ENCODE data around the gene HOXB3.

DNA sequence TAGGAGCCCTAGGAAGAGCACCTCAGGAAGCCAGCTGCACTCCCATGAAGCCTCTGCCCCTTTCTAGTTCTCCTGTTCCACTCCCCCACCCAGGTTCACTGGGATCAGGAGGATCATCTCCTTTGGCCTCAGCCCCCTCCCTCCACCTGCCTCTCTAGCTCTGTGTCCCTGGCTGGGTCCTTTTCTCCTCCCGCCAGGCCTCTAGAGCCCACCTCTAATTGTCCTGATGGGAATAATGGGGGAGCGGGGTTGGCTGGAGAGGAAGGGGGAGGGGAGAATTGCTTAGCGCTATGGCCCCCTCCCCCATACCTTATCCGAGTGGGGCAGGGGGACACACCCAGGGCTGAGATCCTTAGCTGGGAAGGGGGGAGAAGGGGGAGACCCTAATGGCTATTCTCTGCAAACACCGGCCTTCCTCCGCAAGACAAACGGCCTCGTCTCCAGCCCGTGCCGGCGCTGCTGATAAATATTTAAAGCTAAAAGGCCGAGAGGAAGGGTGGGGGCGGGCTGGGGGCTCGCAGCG lies 19.8 kb upstream of the HOXB3 start:
- TF ChIP-seq POLR2A (IDR thresholded peaks at IDR 0.05): no peak
- TF ChIP-seq EP300 (IDR thresholded peaks at IDR 0.05; ENCODE audit: low read depth): no peak
- TF ChIP-seq CTCF (IDR thresholded peaks at IDR 0.05): no peak

All from transverse colon (tissue), 3 donors.